Neural progenitor cell (in vitro differentiated cells): ENCODE results near the gene SYNJ2.

Experiments used
- CTCF ChIP-seq: fragments of 200-600 bp; sonication (generic); IDR thresholded peaks from 2 replicates; pipeline ENCODE4 v1.5.1; 2017; ENCODE audit warnings: antibody characterized with exemption, mild to moderate bottlenecking
- EZH2 ChIP-seq: fragments of 200-600 bp; sonication (generic); IDR thresholded peaks from 2 replicates; pipeline ENCODE4 v1.6.1; 2017; ENCODE audit warnings: antibody characterized with exemption, mild to moderate bottlenecking, moderate library complexity
- EZH2phosphoT487 ChIP-seq: fragments of 200-600 bp; sonication (generic); IDR thresholded peaks from 2 replicates; pipeline ENCODE4 v1.6.1; 2017; ENCODE audit warnings: antibody characterized with exemption

- TF ChIP-seq EZH2 = no peak
- TF ChIP-seq CTCF = no peak
- TF ChIP-seq EZH2phosphoT487 = no peak
Observed at GRCh38 chr6:158047563-158048323, 66.1 kb downstream of the SYNJ2 start.
